NT2/D1 (cell line): Measurements from ENCODE around the gene VWC2.

Experiments used
- DNase-seq: peaks from one replicate; pipeline ENCODE4 v3.0.0-alpha.2; 2011; ENCODE audit warnings: low read depth, low spot score
- H3K27me3 ChIP-seq: 2 replicates; pipeline ENCODE4 v1.6.0; 2011; ENCODE audit warnings: mild to moderate bottlenecking; ENCODE audit not compliant: insufficient read length, insufficient read depth
- H3K36me3 ChIP-seq: 2 replicates; pipeline ENCODE4 v1.6.1; 2011; ENCODE audit warnings: mild to moderate bottlenecking, low read length, mixed read lengths; ENCODE audit not compliant: insufficient read depth, insufficient read length
- H3K4me1 ChIP-seq: 2 replicates; pipeline ENCODE4 v1.5.1; 2011; ENCODE audit not compliant: insufficient read depth, insufficient read length
- H3K4me3 ChIP-seq: 2 replicates; pipeline ENCODE4 v1.5.1; 2011; ENCODE audit warnings: low read depth; ENCODE audit not compliant: insufficient read length
- H3K9ac ChIP-seq: 2 replicates; pipeline ENCODE4 v1.6.0; 2011; ENCODE audit warnings: low read depth; ENCODE audit not compliant: insufficient read length
- H3K9me3 ChIP-seq: 2 replicates; pipeline ENCODE4 v1.5.1; 2011; ENCODE audit warnings: mild to moderate bottlenecking, low read length; ENCODE audit not compliant: insufficient read depth
- SUZ12 ChIP-seq: IDR thresholded peaks from 2 replicates; pipeline ENCODE4 v1.6.1; 2011; ENCODE audit not compliant: insufficient read length, insufficient read depth; ENCODE audit errors: extremely low read depth
- YY1 ChIP-seq: IDR thresholded peaks from 2 replicates; pipeline ENCODE4 v1.6.1; 2011; ENCODE audit not compliant: insufficient read length, insufficient read depth
- ZNF274 ChIP-seq: IDR thresholded peaks from 2 replicates; pipeline ENCODE4 v1.6.1; 2011; ENCODE audit warnings: mild to moderate bottlenecking, low read depth, low read length

Gene VWC2

DNA sequence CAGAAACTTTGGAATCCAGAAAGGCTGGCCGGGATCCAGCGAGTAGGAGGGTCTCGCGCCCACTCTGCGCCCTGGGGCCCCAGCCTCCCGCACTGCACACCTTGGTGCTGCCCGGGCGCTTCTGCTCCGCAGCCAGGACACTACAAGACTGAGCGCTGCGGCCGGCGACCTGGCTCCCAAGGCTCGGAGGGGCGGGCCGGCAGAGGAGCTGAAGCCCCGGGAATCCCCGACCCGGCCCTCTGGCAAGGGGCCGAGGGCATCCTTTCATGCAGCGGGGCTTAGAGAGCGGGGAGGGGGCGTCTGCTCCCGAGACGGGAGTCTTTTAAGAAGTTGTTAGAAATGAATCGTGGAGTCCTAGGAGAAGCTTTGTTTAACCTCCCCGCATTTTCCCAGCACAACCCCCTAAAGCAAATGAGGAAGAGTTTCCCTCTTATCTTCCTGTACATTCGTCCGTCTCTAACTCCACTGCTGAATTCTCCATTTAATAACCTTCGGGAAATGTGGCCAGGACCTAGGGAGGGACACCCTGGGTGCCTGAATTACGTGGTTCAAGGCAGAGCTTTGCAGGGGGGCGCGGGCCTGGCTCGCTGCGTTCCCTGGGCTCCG, 1.1 kb downstream of the VWC2 start:
- peak overlapping the region; percentile 64 for H3K4me3 ChIP-seq
- no peaks in the 10 kb centered on the region for H3K36me3 ChIP-seq
- no peak for DNase-seq
- peak overlapping the region; percentile 72 for H3K9ac ChIP-seq
- H3K27me3 ChIP-seq: peaks cover 66% of the 10 kb centered on the region
- no peaks in the 10 kb centered on the region for H3K9me3 ChIP-seq
- H3K4me1 ChIP-seq: no peaks in the 10 kb centered on the region
- TF ChIP-seq ZNF274 (no peak), SUZ12 (peak; percentile 67)

DNA sequence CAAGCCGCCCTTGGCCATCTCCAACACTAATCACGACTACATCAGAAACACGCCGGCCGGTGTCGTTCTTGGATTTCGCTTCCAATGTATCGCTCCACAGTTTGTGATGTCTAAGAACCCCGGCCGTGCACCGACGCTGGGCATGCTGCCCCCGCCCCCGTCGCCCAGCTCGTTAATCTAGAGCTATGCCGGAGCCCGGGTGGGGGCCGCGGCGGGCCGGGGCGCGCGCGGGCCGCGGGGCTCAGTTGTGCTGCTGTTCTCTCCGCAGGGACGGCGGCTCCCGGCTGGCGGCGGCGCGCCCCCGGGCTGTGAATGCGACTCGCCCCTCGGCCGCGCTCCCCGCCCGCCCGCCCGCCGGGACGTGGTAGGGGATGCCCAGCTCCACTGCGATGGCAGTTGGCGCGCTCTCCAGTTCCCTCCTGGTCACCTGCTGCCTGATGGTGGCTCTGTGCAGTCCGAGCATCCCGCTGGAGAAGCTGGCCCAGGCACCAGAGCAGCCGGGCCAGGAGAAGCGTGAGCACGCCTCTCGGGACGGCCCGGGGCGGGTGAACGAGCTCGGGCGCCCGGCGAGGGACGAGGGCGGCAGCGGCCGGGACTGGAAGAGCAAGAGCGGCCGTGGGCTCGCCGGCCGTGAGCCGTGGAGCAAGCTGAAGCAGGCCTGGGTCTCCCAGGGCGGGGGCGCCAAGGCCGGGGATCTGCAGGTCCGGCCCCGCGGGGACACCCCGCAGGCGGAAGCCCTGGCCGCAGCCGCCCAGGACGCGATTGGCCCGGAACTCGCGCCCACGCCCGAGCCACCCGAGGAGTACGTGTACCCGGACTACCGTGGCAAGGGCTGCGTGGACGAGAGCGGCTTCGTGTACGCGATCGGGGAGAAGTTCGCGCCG, 1.9 kb downstream of the VWC2 start:
- Histone ChIP-seq H3K27me3 (peaks cover 63% of the 10 kb centered on the region), H3K4me3 (peak overlapping the region; percentile 64)

DNA sequence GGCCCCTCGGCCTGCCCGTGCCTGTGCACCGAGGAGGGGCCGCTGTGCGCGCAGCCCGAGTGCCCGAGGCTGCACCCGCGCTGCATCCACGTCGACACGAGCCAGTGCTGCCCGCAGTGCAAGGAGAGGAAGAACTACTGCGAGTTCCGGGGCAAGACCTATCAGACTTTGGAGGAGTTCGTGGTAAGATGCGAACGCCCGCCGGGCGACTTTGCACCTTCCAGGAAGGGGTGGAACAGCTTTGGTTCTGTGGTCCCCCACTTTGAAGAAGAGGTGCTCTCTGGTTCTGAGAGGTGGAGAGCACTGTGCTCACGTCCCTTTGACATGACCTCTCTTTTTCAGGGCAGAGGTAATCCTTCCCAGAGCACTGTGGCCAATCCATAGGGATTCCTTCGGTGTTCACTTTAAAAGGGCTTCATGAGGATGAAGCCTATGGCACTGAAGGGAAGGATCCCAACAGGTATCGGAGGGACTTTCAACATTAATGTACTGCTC, 2.6 kb downstream of the VWC2 start:
- DNase-seq: no peak
- H3K9me3 ChIP-seq: no peaks in the 10 kb centered on the region
- no peaks in the 10 kb centered on the region for H3K4me1 ChIP-seq
- peak overlapping the region; percentile 70 for H3K9ac ChIP-seq
- peak overlapping the region; percentile 64 for H3K4me3 ChIP-seq
- peaks cover 59% of the 10 kb centered on the region for H3K27me3 ChIP-seq
- no peaks in the 10 kb centered on the region for H3K36me3 ChIP-seq
- no peak for TF ChIP-seq SUZ12
- TF ChIP-seq ZNF274: no peak
- TF ChIP-seq YY1: no peak

More for the DNA sequence above, 1.9 kb downstream of the VWC2 start:
- Histone ChIP-seq H3K9ac (peak overlapping the region; percentile 70), H3K9me3 (no peaks in the 10 kb centered on the region), H3K4me1 (no peaks in the 10 kb centered on the region), H3K36me3 (no peaks in the 10 kb centered on the region)
- TF ChIP-seq YY1 (no peak), SUZ12 (peak; percentile 74), ZNF274 (no peak)
- DNase-seq: no peak

- DNase-seq: peak; percentile 77
Observed at GRCh38 chr7:49776994-49777393, 3.6 kb downstream of the VWC2 start.

GRCh38 chr7:49778731-49779270, 5.4 kb downstream of the VWC2 start:
- Histone ChIP-seq H3K9ac (no peak overlapping the region), H3K4me1 (no peaks in the 10 kb centered on the region), H3K36me3 (no peaks in the 10 kb centered on the region), H3K27me3 (peaks cover 32% of the 10 kb centered on the region), H3K9me3 (no peaks in the 10 kb centered on the region), H3K4me3 (no peak overlapping the region)
- TF ChIP-seq SUZ12 (no peak), ZNF274 (no peak), YY1 (no peak)
- DNase-seq: no peak

More at GRCh38 chr7:49776994-49777393, 3.6 kb downstream of the VWC2 start:
- Histone ChIP-seq H3K36me3 (no peaks in the 10 kb centered on the region), H3K4me1 (no peaks in the 10 kb centered on the region), H3K9ac (no peak overlapping the region), H3K9me3 (no peaks in the 10 kb centered on the region), H3K4me3 (no peak overlapping the region), H3K27me3 (peaks cover 50% of the 10 kb centered on the region)
- TF ChIP-seq SUZ12: no peak
- TF ChIP-seq ZNF274: no peak
- no peak for TF ChIP-seq YY1

DNA sequence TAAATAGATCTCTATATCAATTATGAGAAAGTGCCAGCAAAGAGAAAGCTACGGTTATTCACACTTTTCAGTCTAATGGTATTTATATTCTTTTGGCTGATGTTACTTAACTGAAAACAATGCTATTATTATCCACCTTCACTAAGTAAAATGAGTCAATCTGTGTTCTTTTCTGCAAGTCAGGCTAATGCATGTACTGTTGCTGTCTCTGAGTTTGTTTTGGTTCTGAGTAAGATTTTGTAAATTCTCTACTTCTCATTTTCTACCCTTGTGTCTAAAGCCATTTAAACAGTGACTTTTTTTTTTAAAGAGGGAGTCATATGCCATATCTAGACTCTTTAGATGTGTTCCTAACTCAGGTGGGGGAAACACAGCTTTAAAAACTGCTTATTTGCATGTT, 7.5 kb downstream of the VWC2 start:
- Histone ChIP-seq H3K4me3 (no peak overlapping the region), H3K9ac (no peak overlapping the region), H3K27me3 (peaks cover 11% of the 10 kb centered on the region), H3K4me1 (no peaks in the 10 kb centered on the region), H3K36me3 (no peaks in the 10 kb centered on the region), H3K9me3 (no peaks in the 10 kb centered on the region)
- no peak for DNase-seq
- no peak for TF ChIP-seq SUZ12
- no peak for TF ChIP-seq YY1
- no peak for TF ChIP-seq ZNF274

- H3K4me1 ChIP-seq: no peaks in the 10 kb centered on the region
- DNase-seq: no peak
- H3K4me3 ChIP-seq: no peak overlapping the region
- H3K36me3 ChIP-seq: no peaks in the 10 kb centered on the region
- H3K9ac ChIP-seq: no peak overlapping the region
- H3K27me3 ChIP-seq: peaks cover under 1% of the 10 kb centered on the region
- no peaks in the 10 kb centered on the region for H3K9me3 ChIP-seq
- TF ChIP-seq YY1 (no peak), ZNF274 (no peak), SUZ12 (no peak)
Observed at GRCh38 chr7:49781996-49782395, 8.6 kb downstream of the VWC2 start.
